Thyroid gland (tissue), 4 donors: ENCODE results near the gene SHISAL2A. TPM values are rescaled to one million over a fixed set of nuclear protein-coding genes. Genes with fewer than 3 reads are reported as not detected.

Experiments
- DNase-seq, 2 donors: peaks; one replicate each; pipeline ENCODE4 v3.0.0-alpha.2; 2019
- H3K27ac ChIP-seq, 3 donors: fragments of 200-600 bp; sonication (generic); 1 replicate in 2 of 3; 2 replicates in 1 of 3; pipeline ENCODE4 v1.5.1; 2016 to 2019; ENCODE audit warnings: mild to moderate bottlenecking in 1 of 3, moderate library complexity in 1 of 3
- H3K27me3 ChIP-seq: fragments of 200-600 bp; sonication (generic); one replicate; pipeline ENCODE4 v1.5.1; 2019
- H3K36me3 ChIP-seq, 2 donors: fragments of 200-600 bp; sonication (generic); one replicate each; pipeline ENCODE4 v1.5.1; 2016 to 2019
- H3K4me1 ChIP-seq, 2 donors: fragments of 200-600 bp; sonication (generic); one replicate each; pipeline ENCODE4 v1.5.1; 2017 to 2019
- H3K4me3 ChIP-seq, 3 donors: fragments of 200-600 bp; sonication (generic); replicated peaks in 1 of 3; 1 replicate in 2 of 3; 2 replicates in 1 of 3; pipeline ENCODE4 v1.5.1; 2016; ENCODE audit warnings: mild to moderate bottlenecking in 1 of 3
- H3K9me3 ChIP-seq: fragments of 200-600 bp; sonication (generic); one replicate; pipeline ENCODE4 v1.5.1; 2017
- CTCF ChIP-seq, 6 experiments: fragments of 200-600 bp in 3 of 6; fragments of 450-650 bp in 3 of 6; sonication (generic) in 3 of 6; IDR thresholded peaks; one replicate each; pipeline ENCODE4 v1.5.1; 2016 to 2019; ENCODE audit warnings: antibody characterized with exemption in 6 of 6, mild to moderate bottlenecking in 2 of 6, inconsistent platforms in 1 of 6, moderate library complexity in 1 of 6
- POLR2A ChIP-seq, 2 donors: fragments of 450-650 bp; IDR thresholded peaks; one replicate each; pipeline ENCODE4 v1.6.1; 2017; ENCODE audit warnings: antibody characterized with exemption in 2 of 2, mild to moderate bottlenecking in 2 of 2, moderate library complexity in 1 of 2
- WGBS, 2 donors: methylation state at CpG; one replicate each; pipeline ENCODE4 v1.1.5; 2017; 5-methylcytosine and 5-hydroxymethylcytosine counted together
- intact Hi-C: fragments of 100-400 bp; cut with DNase I; formaldehyde crosslinking; loops from one replicate; pipeline ENCODE4 v1.15.1; 2023
- total RNA-seq, 4 donors: library from RNA; depleted of rRNA; stranded (reverse); fragments of >200 nt; gene quantifications; one replicate each; pipeline ENCODE4 v1.2.3, GENCODE V29; 2016

The SHISAL2A gene
- total RNA-seq, 4 donors from 2014 or later: 0.75 to 1.1 (median 0.94) TPM; not detected in 1

GRCh38 chr1:52669696-52670095 is 36.7 kb downstream of the SHISAL2A start:
- no peaks in the 10 kb centered on the region for H3K9me3 ChIP-seq
- no peak for DNase-seq
- TF ChIP-seq POLR2A (IDR thresholded peaks at IDR 0.05): no peak
- no peak for TF ChIP-seq CTCF (IDR thresholded peaks at IDR 0.05)
- intact Hi-C loops: no loop called here
- no peak overlapping the region for H3K27ac ChIP-seq
- H3K36me3 ChIP-seq: no peaks in the 10 kb centered on the region
- H3K4me1 ChIP-seq: no peaks in the 10 kb centered on the region
- 98 to 100% methylated on average over 1 of the region's 1 CpG for WGBS, 2 donors
- H3K4me3 ChIP-seq: no peak overlapping the region
- no peaks in the 10 kb centered on the region for H3K27me3 ChIP-seq

- intact Hi-C loops: no loop called here
- Histone ChIP-seq H3K27me3 (no peaks in the 10 kb centered on the region), H3K4me1 (no peaks in the 10 kb centered on the region), H3K27ac (no peak overlapping the region), H3K36me3 (no peaks in the 10 kb centered on the region), H3K9me3 (no peaks in the 10 kb centered on the region), H3K4me3 (no peak overlapping the region)
- DNase-seq: no peak
- TF ChIP-seq CTCF (IDR thresholded peaks at IDR 0.05): no peak
- no peak for TF ChIP-seq POLR2A (IDR thresholded peaks at IDR 0.05)
- WGBS, 2 donors: 64 to 72% methylated on average over 2 of the region's 2 CpGs
Measured at GRCh38 chr1:52670604-52671003, 37.6 kb downstream of the SHISAL2A start.

GRCh38 chr1:52672946-52673345 is 40.0 kb downstream of the SHISAL2A start:
- Histone ChIP-seq H3K4me1 (no peaks in the 10 kb centered on the region), H3K27me3 (no peaks in the 10 kb centered on the region), H3K36me3 (no peaks in the 10 kb centered on the region), H3K4me3 (no peak overlapping the region), H3K27ac (no peak overlapping the region), H3K9me3 (no peaks in the 10 kb centered on the region)
- DNase-seq: peak; percentile 15 to 42
- WGBS, 2 donors: 0 to 43% methylated on average over 1 of the region's 1 CpG
- no peak for TF ChIP-seq POLR2A (IDR thresholded peaks at IDR 0.05)
- no peak for TF ChIP-seq CTCF (IDR thresholded peaks at IDR 0.05)
- intact Hi-C loops: no loop called here

GRCh38 chr1:52673513-52673912 is 40.5 kb downstream of the SHISAL2A start:
- WGBS, 2 donors: 89 to 98% methylated on average over 4 of the region's 4 CpGs
- intact Hi-C loops: no loop called here
- no peak for TF ChIP-seq CTCF (IDR thresholded peaks at IDR 0.05)
- TF ChIP-seq POLR2A (IDR thresholded peaks at IDR 0.05): no peak
- no peak for DNase-seq
- Histone ChIP-seq H3K4me3 (no peak overlapping the region), H3K9me3 (no peaks in the 10 kb centered on the region), H3K27me3 (no peaks in the 10 kb centered on the region), H3K27ac (no peak overlapping the region), H3K36me3 (no peaks in the 10 kb centered on the region), H3K4me1 (no peaks in the 10 kb centered on the region)

GRCh38 chr1:52674497-52675384 is 41.8 kb downstream of the SHISAL2A start:
- WGBS, 2 donors: 66 to 76% methylated on average over 6 of the region's 6 CpGs
- intact Hi-C loops: no loop called here
- Histone ChIP-seq H3K27ac (no peak overlapping the region), H3K36me3 (no peaks in the 10 kb centered on the region), H3K9me3 (no peaks in the 10 kb centered on the region), H3K27me3 (no peaks in the 10 kb centered on the region), H3K4me3 (no peak overlapping the region), H3K4me1 (no peaks in the 10 kb centered on the region)
- DNase-seq: no peak
- no peak for TF ChIP-seq POLR2A (IDR thresholded peaks at IDR 0.05)
- TF ChIP-seq CTCF (IDR thresholded peaks at IDR 0.05): no peak
